H9 (cell line): ENCODE data around the gene WDR55. TPM values are rescaled to one million over a fixed set of nuclear protein-coding genes. Genes with fewer than 3 reads are reported as not detected.

Source experiments
- DNase-seq: peaks from one replicate; pipeline ENCODE4 v3.0.0-alpha.2; 2017
- H2AFZ ChIP-seq: one replicate; pipeline ENCODE4 v1.6.1; 2013; ENCODE audit warnings: mild to moderate bottlenecking, low read length, control low read depth, moderate library complexity
- H2AK5ac ChIP-seq: 2 replicates; pipeline ENCODE4 v1.6.1; 2013; ENCODE audit warnings: low read length, control low read depth, mixed read lengths; ENCODE audit not compliant: insufficient read length
- H2BK120ac ChIP-seq: one replicate; pipeline ENCODE4 v1.6.1; 2013; ENCODE audit warnings: low read depth, mild to moderate bottlenecking, low read length, control low read depth, inconsistent platforms; ENCODE audit not compliant: poor library complexity, severe bottlenecking
- H2BK12ac ChIP-seq: 2 replicates; pipeline ENCODE4 v1.6.1; 2013; ENCODE audit warnings: low read length, control low read depth, mixed read lengths, low read depth; ENCODE audit not compliant: insufficient read length
- H2BK15ac ChIP-seq: 2 replicates; pipeline ENCODE4 v1.6.1; 2013; ENCODE audit warnings: low read depth, low read length, control low read depth
- H2BK20ac ChIP-seq: one replicate; pipeline ENCODE4 v1.6.1; 2013; ENCODE audit warnings: low read depth, mild to moderate bottlenecking, low read length, control low read depth, inconsistent platforms; ENCODE audit not compliant: poor library complexity, severe bottlenecking
- H2BK5ac ChIP-seq: 2 replicates; pipeline ENCODE4 v1.6.1; 2013; ENCODE audit warnings: low read length, control low read depth, mixed read lengths; ENCODE audit not compliant: insufficient read length
- H3K14ac ChIP-seq: 2 replicates; pipeline ENCODE4 v1.6.1; 2013; ENCODE audit warnings: low read length, control low read depth; ENCODE audit not compliant: insufficient read depth
- H3K18ac ChIP-seq: 2 replicates; pipeline ENCODE4 v1.6.1; 2013; ENCODE audit warnings: low read depth, mild to moderate bottlenecking, mixed read lengths, low read length, control low read depth; ENCODE audit not compliant: insufficient read length
- H3K23ac ChIP-seq: 2 replicates; pipeline ENCODE4 v1.6.1; 2013; ENCODE audit warnings: low read length, control low read depth, mixed read lengths, low read depth; ENCODE audit not compliant: insufficient read length
- H3K23me2 ChIP-seq: 2 replicates; pipeline ENCODE4 v1.6.1; 2013; ENCODE audit warnings: low read depth, mild to moderate bottlenecking, mixed read lengths, low read length, control low read depth; ENCODE audit not compliant: insufficient read length, poor library complexity, severe bottlenecking
- H3K27ac ChIP-seq: 2 replicates; pipeline ENCODE4 v1.5.1; 2013; ENCODE audit warnings: low read length, control low read depth, mixed read lengths, low read depth; ENCODE audit not compliant: insufficient read length
- H3K27me3 ChIP-seq: 2 replicates; pipeline ENCODE4 v1.6.1; 2013; ENCODE audit warnings: low read length, control low read depth, inconsistent platforms; ENCODE audit not compliant: insufficient read depth
- H3K4ac ChIP-seq: 2 replicates; pipeline ENCODE4 v1.6.1; 2013; ENCODE audit warnings: low read depth, mild to moderate bottlenecking, control low read depth, inconsistent platforms, low read length, moderate library complexity
- H3K4me1 ChIP-seq: 2 replicates; pipeline ENCODE4 v1.6.1; 2013; ENCODE audit warnings: low read length, control low read depth, inconsistent platforms; ENCODE audit not compliant: insufficient read depth
- H3K4me2 ChIP-seq: 2 replicates; pipeline ENCODE4 v1.6.1; 2013; ENCODE audit warnings: low read length, control low read depth, mixed read lengths; ENCODE audit not compliant: insufficient read length, insufficient read depth
- H3K56ac ChIP-seq: 2 replicates; pipeline ENCODE4 v1.6.1; 2013; ENCODE audit warnings: low read depth, mild to moderate bottlenecking, mixed read lengths, low read length, control low read depth; ENCODE audit not compliant: insufficient read length
- H3K79me1 ChIP-seq: 2 replicates; pipeline ENCODE4 v1.6.1; 2013; ENCODE audit warnings: low read depth, mild to moderate bottlenecking, moderate library complexity, low read length, control low read depth, inconsistent platforms; ENCODE audit not compliant: insufficient read depth, poor library complexity, severe bottlenecking
- H3K79me2 ChIP-seq: 2 replicates; pipeline ENCODE4 v1.6.1; 2013; ENCODE audit warnings: low read length, control low read depth, inconsistent platforms; ENCODE audit not compliant: insufficient read depth
- H3K9ac ChIP-seq: 2 replicates; pipeline ENCODE4 v1.6.1; 2013; ENCODE audit warnings: low read length, control low read depth, mixed read lengths; ENCODE audit not compliant: insufficient read length; ENCODE audit errors: extremely low read depth
- H3K9me3 ChIP-seq: one replicate; pipeline ENCODE4 v1.6.1; 2013; ENCODE audit warnings: low read depth, low read length, inconsistent platforms; ENCODE audit not compliant: control insufficient read depth
- H3T11ph ChIP-seq: one replicate; pipeline ENCODE4 v1.6.1; 2013; ENCODE audit warnings: mild to moderate bottlenecking, low read length, control low read depth, inconsistent platforms
- H4K20me1 ChIP-seq: one replicate; pipeline ENCODE4 v1.6.1; 2013; ENCODE audit not compliant: control insufficient read depth, insufficient read length, insufficient read depth
- H4K5ac ChIP-seq: 2 replicates; pipeline ENCODE4 v1.6.1; 2013; ENCODE audit warnings: low read depth, mild to moderate bottlenecking, mixed read lengths, low read length, control low read depth; ENCODE audit not compliant: insufficient read length
- H4K8ac ChIP-seq: replicated peaks from 2 replicates; pipeline ENCODE4 v1.6.1; 2013; ENCODE audit warnings: low read length, control low read depth, mixed read lengths, low read depth; ENCODE audit not compliant: insufficient read length
- H4K91ac ChIP-seq: 2 replicates; pipeline ENCODE4 v1.6.1; 2013; ENCODE audit warnings: low read depth, mild to moderate bottlenecking, moderate library complexity, mixed read lengths, low read length, control low read depth; ENCODE audit not compliant: insufficient read length
- H3K27ac Mint-ChIP-seq, 3 experiments: 2 replicates in 2 of 3; 3 replicates in 1 of 3; pipeline ENCODE4 v1.8.0; 2020 to 2021; ENCODE audit warnings: mixed read lengths in 3 of 3, mild to moderate bottlenecking in 1 of 3, moderate library complexity in 1 of 3
- H3K27me3 Mint-ChIP-seq: 2 replicates; pipeline ENCODE4 v1.8.0; 2021; ENCODE audit warnings: low read depth, mild to moderate bottlenecking, moderate library complexity, mixed read lengths
- H3K36me3 Mint-ChIP-seq, 3 experiments: 2 replicates in 2 of 3; 3 replicates in 1 of 3; pipeline ENCODE4 v1.8.0; 2020 to 2021; ENCODE audit warnings: low read depth in 3 of 3, mixed read lengths in 3 of 3; ENCODE audit not compliant: insufficient read depth in 1 of 3
- H3K4me1 Mint-ChIP-seq, 2 experiments: 2 replicates each; pipeline ENCODE4 v1.8.0; 2020; ENCODE audit warnings: mixed read lengths in 2 of 2
- H3K4me3 Mint-ChIP-seq, 2 experiments: 2 replicates in 1 of 2; 3 replicates in 1 of 2; pipeline ENCODE4 v1.8.0; 2020 to 2021; ENCODE audit warnings: mild to moderate bottlenecking in 2 of 2, mixed read lengths in 2 of 2, moderate library complexity in 1 of 2
- H3K9me3 Mint-ChIP-seq, 2 experiments: 2 replicates in 1 of 2; 3 replicates in 1 of 2; pipeline ENCODE4 v1.8.0; 2020; ENCODE audit warnings: mild to moderate bottlenecking in 2 of 2, mixed read lengths in 2 of 2, moderate library complexity in 1 of 2
- WGBS: extraction: QIAGEN DNeasy Blood & Tissue Kit; methylation state at CpG from one replicate; pipeline ENCODE4 v1.1.7; 2013; ENCODE audit warnings: missing lambda C conversion rate, low lambda C conversion rate, mixed read lengths; ENCODE audit not compliant: insufficient read length; ENCODE audit errors: extremely low coverage; 5-methylcytosine and 5-hydroxymethylcytosine counted together
- total RNA-seq: library from RNA; stranded (reverse); gene quantifications from 2 replicates; pipeline ENCODE4 v1.2.1, GENCODE V29; 2021
- TF ChIP-seq, protein P1 (sequence below): fragments of 200-600 bp; sonication (generic); conservative IDR thresholded peaks from 3 replicates; pipeline ENCODE4 v1.8.0; 2021; ENCODE audit warnings: antibody characterized with exemption, mild to moderate bottlenecking

The WDR55 gene
- total RNA-seq, 1 experiment from 2014 or later: 24.7 TPM

DNA sequence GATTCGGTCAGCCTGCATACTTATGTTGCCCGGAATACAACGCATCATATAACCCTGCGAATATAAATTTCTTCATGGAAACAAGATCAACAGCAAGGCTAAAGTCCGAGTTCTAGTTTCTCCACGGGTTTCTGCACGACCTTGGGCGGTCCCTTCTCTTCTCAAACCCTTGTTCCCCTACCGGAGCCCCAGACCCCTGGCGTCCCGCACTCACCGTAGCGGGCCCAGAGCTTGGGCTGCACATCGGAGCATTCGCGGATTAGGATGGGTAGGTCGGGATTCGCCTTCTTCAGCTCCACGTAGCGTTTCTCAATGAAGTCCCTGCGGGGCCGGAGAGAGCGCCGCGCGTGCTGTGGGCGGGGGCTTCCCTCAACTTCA lies 17.7 kb upstream of the WDR55 start:
- H3K4me3 Mint-ChIP-seq: peak overlapping the region; percentile 99 to 100
- no peak overlapping the region for H2BK5ac ChIP-seq
- no peaks in the 10 kb centered on the region for H3K79me1 ChIP-seq
- no peak overlapping the region for H4K91ac ChIP-seq
- no peak overlapping the region for H3K18ac ChIP-seq
- H3K23me2 ChIP-seq: peaks cover 10% of the 10 kb centered on the region
- peak overlapping the region; percentile 84 for H3K14ac ChIP-seq
- peaks cover 8 to 14% of the 10 kb centered on the region in 2 experiments for H3K4me1 Mint-ChIP-seq
- H2AFZ ChIP-seq: no peak overlapping the region
- peak overlapping the region in 2 of 3 experiments; percentile 18 to 90; a peak in 3 of 7 replicates for H3K27ac Mint-ChIP-seq
- H3K23ac ChIP-seq: no peak overlapping the region
- no peak overlapping the region for H3K56ac ChIP-seq
- no peak overlapping the region for H3K4ac ChIP-seq
- no peak overlapping the region for H2AK5ac ChIP-seq
- H3K27ac ChIP-seq: no peak overlapping the region
- WGBS: no CpG with 5 or more reads among the region's 27 CpGs
- H4K20me1 ChIP-seq: no peaks in the 10 kb centered on the region
- no peaks in the 10 kb centered on the region; the same call in 1 of the 2 replicates for H3K27me3 Mint-ChIP-seq
- H3T11ph ChIP-seq: no peak overlapping the region
- H2BK12ac ChIP-seq: no peak overlapping the region
- no peaks in the 10 kb centered on the region for H3K9me3 ChIP-seq
- no peak overlapping the region for H4K8ac ChIP-seq
- no peak overlapping the region for H2BK15ac ChIP-seq
- H3K9ac ChIP-seq: peak overlapping the region; percentile 85
- no peak overlapping the region for H2BK20ac ChIP-seq
- peaks cover 38 to 67% (median 64%) of the 10 kb centered on the region in 3 experiments for H3K36me3 Mint-ChIP-seq
- no peak overlapping the region for H2BK120ac ChIP-seq
- H3K79me2 ChIP-seq: no peaks in the 10 kb centered on the region
- no peaks in the 10 kb centered on the region for H3K27me3 ChIP-seq
- DNase-seq: no peak
- H3K4me2 ChIP-seq: peak overlapping the region; percentile 84
- TF ChIP-seq, protein P1, sequence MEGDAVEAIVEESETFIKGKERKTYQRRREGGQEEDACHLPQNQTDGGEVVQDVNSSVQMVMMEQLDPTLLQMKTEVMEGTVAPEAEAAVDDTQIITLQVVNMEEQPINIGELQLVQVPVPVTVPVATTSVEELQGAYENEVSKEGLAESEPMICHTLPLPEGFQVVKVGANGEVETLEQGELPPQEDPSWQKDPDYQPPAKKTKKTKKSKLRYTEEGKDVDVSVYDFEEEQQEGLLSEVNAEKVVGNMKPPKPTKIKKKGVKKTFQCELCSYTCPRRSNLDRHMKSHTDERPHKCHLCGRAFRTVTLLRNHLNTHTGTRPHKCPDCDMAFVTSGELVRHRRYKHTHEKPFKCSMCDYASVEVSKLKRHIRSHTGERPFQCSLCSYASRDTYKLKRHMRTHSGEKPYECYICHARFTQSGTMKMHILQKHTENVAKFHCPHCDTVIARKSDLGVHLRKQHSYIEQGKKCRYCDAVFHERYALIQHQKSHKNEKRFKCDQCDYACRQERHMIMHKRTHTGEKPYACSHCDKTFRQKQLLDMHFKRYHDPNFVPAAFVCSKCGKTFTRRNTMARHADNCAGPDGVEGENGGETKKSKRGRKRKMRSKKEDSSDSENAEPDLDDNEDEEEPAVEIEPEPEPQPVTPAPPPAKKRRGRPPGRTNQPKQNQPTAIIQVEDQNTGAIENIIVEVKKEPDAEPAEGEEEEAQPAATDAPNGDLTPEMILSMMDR: no peak
- H3K4me1 ChIP-seq: no peaks in the 10 kb centered on the region
- H4K5ac ChIP-seq: no peak overlapping the region
- peaks cover 0 to 2% of the 10 kb centered on the region in 2 experiments; a peak in 1 of 5 replicates for H3K9me3 Mint-ChIP-seq
